Right hindlimb (tissue), 1 donor: ENCODE results near the gene ADPRS.
A peak's percentile ranks its signal among the peaks of the same experiment; 100 is the strongest.

ENCODE experiments used
- DNase-seq: peaks from one replicate; pipeline ENCODE4 v3.0.0-alpha.2; 2018

ADPRS gene

GRCh38 chr1:36134505-36135329, 46.0 kb downstream of the ADPRS start:
- DNase-seq: peak; percentile 83

GRCh38 chr1:36135330-36135667, 46.6 kb downstream of the ADPRS start:
- no peak for DNase-seq

GRCh38 chr1:36135796-36136195, 47.1 kb downstream of the ADPRS start:
- DNase-seq: no peak

- DNase-seq: no peak
Measured at GRCh38 chr1:36136535-36136934, 47.8 kb downstream of the ADPRS start.

DNA sequence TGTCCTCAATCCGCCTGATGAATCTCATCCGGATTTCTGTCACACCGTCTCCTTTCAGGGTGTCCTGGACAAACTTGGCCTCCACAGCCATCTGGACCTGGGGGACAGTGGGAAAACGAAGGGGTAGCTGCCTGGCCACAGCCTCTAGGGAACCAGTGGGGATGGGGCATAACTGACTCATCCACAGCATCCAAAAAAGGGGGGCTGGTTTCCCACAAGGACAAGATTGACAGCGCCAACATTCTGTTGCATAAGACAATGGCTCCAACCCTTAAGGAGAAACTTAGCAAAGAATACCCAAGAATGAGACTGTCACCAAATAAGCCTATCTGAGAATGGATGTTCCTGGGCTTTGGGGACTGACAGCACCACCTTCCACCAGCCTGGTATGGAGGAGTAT, 48.5 kb downstream of the ADPRS start:
- no peak for DNase-seq

DNA sequence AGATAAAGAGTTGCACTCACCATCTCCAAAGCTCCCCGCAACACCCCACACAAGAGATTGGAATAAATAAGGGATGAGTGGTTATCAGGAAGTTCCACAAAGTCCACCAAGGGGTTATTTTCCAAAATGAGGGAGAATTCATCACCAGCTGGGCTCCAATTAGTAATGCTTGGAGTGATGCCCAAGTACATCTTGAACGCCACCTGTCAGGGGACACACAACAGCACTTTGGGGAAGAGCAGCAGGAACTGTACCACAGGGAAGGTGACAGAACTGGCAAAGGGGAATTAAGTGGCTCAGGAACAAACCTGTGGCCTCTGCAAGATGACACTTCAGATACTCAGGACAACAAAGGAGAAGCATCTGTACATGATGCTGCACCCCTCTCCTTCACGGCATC, 49.1 kb downstream of the ADPRS start:
- DNase-seq: no peak

- DNase-seq: no peak
Measured at GRCh38 chr1:36139521-36139920, 50.8 kb downstream of the ADPRS start.

- DNase-seq: no peak
Measured at GRCh38 chr1:36142121-36142520, 53.4 kb downstream of the ADPRS start.

- no peak for DNase-seq
Measured at GRCh38 chr1:36143424-36143823, 54.7 kb downstream of the ADPRS start.
